H9 (cell line): ENCODE results near the gene ITPR2. TPM values are rescaled to one million over a fixed set of nuclear protein-coding genes. Genes with fewer than 3 reads are reported as not detected.

Experiments used
- DNase-seq: peaks from one replicate; pipeline ENCODE4 v3.0.0-alpha.2; 2017
- H2AFZ ChIP-seq: one replicate; pipeline ENCODE4 v1.6.1; 2013; ENCODE audit warnings: mild to moderate bottlenecking, low read length, control low read depth, moderate library complexity
- H2AK5ac ChIP-seq: 2 replicates; pipeline ENCODE4 v1.6.1; 2013; ENCODE audit warnings: low read length, control low read depth, mixed read lengths; ENCODE audit not compliant: insufficient read length
- H2BK120ac ChIP-seq: one replicate; pipeline ENCODE4 v1.6.1; 2013; ENCODE audit warnings: low read depth, mild to moderate bottlenecking, low read length, control low read depth, inconsistent platforms; ENCODE audit not compliant: poor library complexity, severe bottlenecking
- H2BK12ac ChIP-seq: 2 replicates; pipeline ENCODE4 v1.6.1; 2013; ENCODE audit warnings: low read length, control low read depth, mixed read lengths, low read depth; ENCODE audit not compliant: insufficient read length
- H2BK15ac ChIP-seq: 2 replicates; pipeline ENCODE4 v1.6.1; 2013; ENCODE audit warnings: low read depth, low read length, control low read depth
- H2BK20ac ChIP-seq: one replicate; pipeline ENCODE4 v1.6.1; 2013; ENCODE audit warnings: low read depth, mild to moderate bottlenecking, low read length, control low read depth, inconsistent platforms; ENCODE audit not compliant: poor library complexity, severe bottlenecking
- H2BK5ac ChIP-seq: 2 replicates; pipeline ENCODE4 v1.6.1; 2013; ENCODE audit warnings: low read length, control low read depth, mixed read lengths; ENCODE audit not compliant: insufficient read length
- H3K14ac ChIP-seq: 2 replicates; pipeline ENCODE4 v1.6.1; 2013; ENCODE audit warnings: low read length, control low read depth; ENCODE audit not compliant: insufficient read depth
- H3K18ac ChIP-seq: 2 replicates; pipeline ENCODE4 v1.6.1; 2013; ENCODE audit warnings: low read depth, mild to moderate bottlenecking, mixed read lengths, low read length, control low read depth; ENCODE audit not compliant: insufficient read length
- H3K23ac ChIP-seq: 2 replicates; pipeline ENCODE4 v1.6.1; 2013; ENCODE audit warnings: low read length, control low read depth, mixed read lengths, low read depth; ENCODE audit not compliant: insufficient read length
- H3K23me2 ChIP-seq: 2 replicates; pipeline ENCODE4 v1.6.1; 2013; ENCODE audit warnings: low read depth, mild to moderate bottlenecking, mixed read lengths, low read length, control low read depth; ENCODE audit not compliant: insufficient read length, poor library complexity, severe bottlenecking
- H3K27ac ChIP-seq: 2 replicates; pipeline ENCODE4 v1.5.1; 2013; ENCODE audit warnings: low read length, control low read depth, mixed read lengths, low read depth; ENCODE audit not compliant: insufficient read length
- H3K27me3 ChIP-seq: 2 replicates; pipeline ENCODE4 v1.6.1; 2013; ENCODE audit warnings: low read length, control low read depth, inconsistent platforms; ENCODE audit not compliant: insufficient read depth
- H3K4ac ChIP-seq: 2 replicates; pipeline ENCODE4 v1.6.1; 2013; ENCODE audit warnings: low read depth, mild to moderate bottlenecking, control low read depth, inconsistent platforms, low read length, moderate library complexity
- H3K4me1 ChIP-seq: 2 replicates; pipeline ENCODE4 v1.6.1; 2013; ENCODE audit warnings: low read length, control low read depth, inconsistent platforms; ENCODE audit not compliant: insufficient read depth
- H3K4me2 ChIP-seq: 2 replicates; pipeline ENCODE4 v1.6.1; 2013; ENCODE audit warnings: low read length, control low read depth, mixed read lengths; ENCODE audit not compliant: insufficient read length, insufficient read depth
- H3K56ac ChIP-seq: 2 replicates; pipeline ENCODE4 v1.6.1; 2013; ENCODE audit warnings: low read depth, mild to moderate bottlenecking, mixed read lengths, low read length, control low read depth; ENCODE audit not compliant: insufficient read length
- H3K79me1 ChIP-seq: 2 replicates; pipeline ENCODE4 v1.6.1; 2013; ENCODE audit warnings: low read depth, mild to moderate bottlenecking, moderate library complexity, low read length, control low read depth, inconsistent platforms; ENCODE audit not compliant: insufficient read depth, poor library complexity, severe bottlenecking
- H3K79me2 ChIP-seq: 2 replicates; pipeline ENCODE4 v1.6.1; 2013; ENCODE audit warnings: low read length, control low read depth, inconsistent platforms; ENCODE audit not compliant: insufficient read depth
- H3K9ac ChIP-seq: 2 replicates; pipeline ENCODE4 v1.6.1; 2013; ENCODE audit warnings: low read length, control low read depth, mixed read lengths; ENCODE audit not compliant: insufficient read length; ENCODE audit errors: extremely low read depth
- H3K9me3 ChIP-seq: one replicate; pipeline ENCODE4 v1.6.1; 2013; ENCODE audit warnings: low read depth, low read length, inconsistent platforms; ENCODE audit not compliant: control insufficient read depth
- H3T11ph ChIP-seq: one replicate; pipeline ENCODE4 v1.6.1; 2013; ENCODE audit warnings: mild to moderate bottlenecking, low read length, control low read depth, inconsistent platforms
- H4K20me1 ChIP-seq: one replicate; pipeline ENCODE4 v1.6.1; 2013; ENCODE audit not compliant: control insufficient read depth, insufficient read length, insufficient read depth
- H4K5ac ChIP-seq: 2 replicates; pipeline ENCODE4 v1.6.1; 2013; ENCODE audit warnings: low read depth, mild to moderate bottlenecking, mixed read lengths, low read length, control low read depth; ENCODE audit not compliant: insufficient read length
- H4K8ac ChIP-seq: replicated peaks from 2 replicates; pipeline ENCODE4 v1.6.1; 2013; ENCODE audit warnings: low read length, control low read depth, mixed read lengths, low read depth; ENCODE audit not compliant: insufficient read length
- H4K91ac ChIP-seq: 2 replicates; pipeline ENCODE4 v1.6.1; 2013; ENCODE audit warnings: low read depth, mild to moderate bottlenecking, moderate library complexity, mixed read lengths, low read length, control low read depth; ENCODE audit not compliant: insufficient read length
- H3K27ac Mint-ChIP-seq, 3 experiments: 2 replicates in 2 of 3; 3 replicates in 1 of 3; pipeline ENCODE4 v1.8.0; 2020 to 2021; ENCODE audit warnings: mixed read lengths in 3 of 3, mild to moderate bottlenecking in 1 of 3, moderate library complexity in 1 of 3
- H3K27me3 Mint-ChIP-seq: 2 replicates; pipeline ENCODE4 v1.8.0; 2021; ENCODE audit warnings: low read depth, mild to moderate bottlenecking, moderate library complexity, mixed read lengths
- H3K36me3 Mint-ChIP-seq, 3 experiments: 2 replicates in 2 of 3; 3 replicates in 1 of 3; pipeline ENCODE4 v1.8.0; 2020 to 2021; ENCODE audit warnings: low read depth in 3 of 3, mixed read lengths in 3 of 3; ENCODE audit not compliant: insufficient read depth in 1 of 3
- H3K4me1 Mint-ChIP-seq, 2 experiments: 2 replicates each; pipeline ENCODE4 v1.8.0; 2020; ENCODE audit warnings: mixed read lengths in 2 of 2
- H3K4me3 Mint-ChIP-seq, 2 experiments: 2 replicates in 1 of 2; 3 replicates in 1 of 2; pipeline ENCODE4 v1.8.0; 2020 to 2021; ENCODE audit warnings: mild to moderate bottlenecking in 2 of 2, mixed read lengths in 2 of 2, moderate library complexity in 1 of 2
- H3K9me3 Mint-ChIP-seq, 2 experiments: 2 replicates in 1 of 2; 3 replicates in 1 of 2; pipeline ENCODE4 v1.8.0; 2020; ENCODE audit warnings: mild to moderate bottlenecking in 2 of 2, mixed read lengths in 2 of 2, moderate library complexity in 1 of 2
- CTCF ChIP-seq: fragments of 200-600 bp; sonication (generic); conservative IDR thresholded peaks from 3 replicates; pipeline ENCODE4 v1.8.0; 2021; ENCODE audit warnings: antibody characterized with exemption, mild to moderate bottlenecking
- WGBS: extraction: QIAGEN DNeasy Blood & Tissue Kit; methylation state at CpG from one replicate; pipeline ENCODE4 v1.1.7; 2013; ENCODE audit warnings: missing lambda C conversion rate, low lambda C conversion rate, mixed read lengths; ENCODE audit not compliant: insufficient read length; ENCODE audit errors: extremely low coverage; 5-methylcytosine and 5-hydroxymethylcytosine counted together
- total RNA-seq: library from RNA; stranded (reverse); gene quantifications from 2 replicates; pipeline ENCODE4 v1.2.1, GENCODE V29; 2021

ITPR2 gene
- total RNA-seq, 1 experiment from 2014 or later: 14.8 TPM

- no peak overlapping the region for H3T11ph ChIP-seq
- H3K79me2 ChIP-seq: no peaks in the 10 kb centered on the region
- H4K20me1 ChIP-seq: no peaks in the 10 kb centered on the region
- H3K4me1 ChIP-seq: no peaks in the 10 kb centered on the region
- no peak overlapping the region for H2BK20ac ChIP-seq
- no peak overlapping the region for H3K4me2 ChIP-seq
- H3K27me3 Mint-ChIP-seq: no peaks in the 10 kb centered on the region
- no peak overlapping the region for H3K23ac ChIP-seq
- no peaks in the 10 kb centered on the region for H3K27me3 ChIP-seq
- no peak for TF ChIP-seq CTCF
- H2BK15ac ChIP-seq: no peak overlapping the region
- H3K4me3 Mint-ChIP-seq: no peak overlapping the region
- no peak overlapping the region for H3K56ac ChIP-seq
- DNase-seq: no peak
- no peaks in the 10 kb centered on the region for H3K9me3 Mint-ChIP-seq
- no peak overlapping the region for H4K8ac ChIP-seq
- no peak overlapping the region for H2BK120ac ChIP-seq
- no peak overlapping the region for H4K91ac ChIP-seq
- H2AK5ac ChIP-seq: no peak overlapping the region
- H3K14ac ChIP-seq: no peak overlapping the region
- H2BK5ac ChIP-seq: no peak overlapping the region
- H3K79me1 ChIP-seq: no peaks in the 10 kb centered on the region
- H3K27ac Mint-ChIP-seq: no peak overlapping the region
- no peaks in the 10 kb centered on the region for H3K23me2 ChIP-seq
- H2BK12ac ChIP-seq: no peak overlapping the region
- no peak overlapping the region for H3K27ac ChIP-seq
- H3K9ac ChIP-seq: no peak overlapping the region
- no peak overlapping the region for H3K18ac ChIP-seq
- WGBS: no CpG with 5 or more reads among the region's 3 CpGs
- no peaks in the 10 kb centered on the region for H3K9me3 ChIP-seq
- H4K5ac ChIP-seq: no peak overlapping the region
- no peak overlapping the region for H3K4ac ChIP-seq
- H2AFZ ChIP-seq: no peak overlapping the region
- H3K4me1 Mint-ChIP-seq: peaks cover 4% of the 10 kb centered on the region in 2 experiments
- no peaks in the 10 kb centered on the region; a peak in 1 of 7 replicates for H3K36me3 Mint-ChIP-seq
Measured at GRCh38 chr12:26346736-26347135, 486.3 kb downstream of the ITPR2 start.
